Stimulated activated CD4-positive, alpha-beta T cell treated with anti-CD3 and anti-CD28 coated beads, Interleukin-4, amount 100 ng/mL, for 1 hour (primary cell): ENCODE results near the gene CDADC1.
"Not testable (repeated sequence)": the region's sequence is repeated elsewhere in the genome, so short reads cannot be mapped to it uniquely, and the experiment has no call there.

Experiments used
- DNase-seq: peaks from one replicate; pipeline ENCODE4 v3.0.0-alpha.2; 2020

The CDADC1 gene

DNA sequence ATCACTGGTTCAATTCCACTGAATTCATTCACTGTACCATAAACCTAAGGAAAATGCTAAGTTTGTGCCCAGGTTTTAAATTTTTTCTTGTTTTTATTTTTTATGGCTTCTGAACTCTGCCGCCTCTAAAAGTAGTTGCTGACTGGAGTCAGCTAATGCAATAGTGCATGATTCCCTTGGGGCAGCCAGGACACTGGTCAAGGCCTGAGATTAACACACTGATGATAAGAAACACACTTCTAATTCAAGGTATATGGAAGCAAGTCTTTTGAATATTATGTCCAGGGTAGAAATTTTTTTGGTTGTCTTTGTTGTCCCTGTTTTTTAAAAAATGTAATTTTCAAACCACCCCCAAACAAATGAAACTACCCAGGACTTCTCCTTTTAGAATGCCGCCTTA, 72.2 kb downstream of the CDADC1 start:
- no peak for DNase-seq

- no peak for DNase-seq
Measured at GRCh38 chr13:49320975-49321374, 73.2 kb downstream of the CDADC1 start.

- DNase-seq: no peak
Measured at GRCh38 chr13:49322702-49323101, 75.0 kb downstream of the CDADC1 start.

DNA sequence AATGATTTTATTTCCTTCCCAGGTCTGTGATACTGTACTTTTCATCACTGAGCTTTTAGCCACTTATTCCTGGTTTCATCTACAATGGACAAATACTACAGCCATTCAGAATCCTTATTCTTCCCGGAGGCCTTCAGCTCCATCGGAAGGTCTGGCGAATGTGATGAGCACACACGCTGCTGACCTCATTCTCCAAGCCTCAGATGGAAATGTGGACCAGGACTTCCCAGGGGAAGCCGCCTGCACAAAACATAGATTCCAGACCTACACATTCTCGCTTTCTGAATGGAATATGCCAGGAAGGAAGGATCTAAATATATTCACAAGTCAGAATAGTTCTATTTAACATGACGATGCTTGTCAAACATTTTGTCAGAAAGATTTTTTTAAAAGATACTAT, 75.6 kb downstream of the CDADC1 start:
- no peak for DNase-seq

- DNase-seq: no peak
Measured at GRCh38 chr13:49326222-49326917, 78.6 kb downstream of the CDADC1 start.

DNA sequence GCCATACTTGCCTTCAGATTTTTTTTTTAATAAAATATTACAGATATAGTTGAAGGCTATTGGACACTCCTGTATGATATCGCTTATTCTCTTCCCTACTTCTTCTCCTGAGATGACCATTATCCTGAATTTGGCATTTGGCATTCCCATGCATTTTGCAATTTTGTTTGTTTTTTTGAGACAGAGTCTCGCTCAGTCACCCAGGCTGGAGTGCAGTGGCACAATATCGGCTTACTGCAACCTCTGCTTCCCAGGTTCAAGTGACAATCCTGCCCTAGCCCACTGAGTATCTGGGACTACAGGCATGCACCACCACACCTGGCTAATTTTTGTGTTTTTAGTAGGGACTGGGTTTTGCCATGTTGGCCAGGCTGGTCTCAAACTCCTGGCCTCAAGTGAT, 79.4 kb downstream of the CDADC1 start:
- not testable (repeated sequence) for DNase-seq

DNA sequence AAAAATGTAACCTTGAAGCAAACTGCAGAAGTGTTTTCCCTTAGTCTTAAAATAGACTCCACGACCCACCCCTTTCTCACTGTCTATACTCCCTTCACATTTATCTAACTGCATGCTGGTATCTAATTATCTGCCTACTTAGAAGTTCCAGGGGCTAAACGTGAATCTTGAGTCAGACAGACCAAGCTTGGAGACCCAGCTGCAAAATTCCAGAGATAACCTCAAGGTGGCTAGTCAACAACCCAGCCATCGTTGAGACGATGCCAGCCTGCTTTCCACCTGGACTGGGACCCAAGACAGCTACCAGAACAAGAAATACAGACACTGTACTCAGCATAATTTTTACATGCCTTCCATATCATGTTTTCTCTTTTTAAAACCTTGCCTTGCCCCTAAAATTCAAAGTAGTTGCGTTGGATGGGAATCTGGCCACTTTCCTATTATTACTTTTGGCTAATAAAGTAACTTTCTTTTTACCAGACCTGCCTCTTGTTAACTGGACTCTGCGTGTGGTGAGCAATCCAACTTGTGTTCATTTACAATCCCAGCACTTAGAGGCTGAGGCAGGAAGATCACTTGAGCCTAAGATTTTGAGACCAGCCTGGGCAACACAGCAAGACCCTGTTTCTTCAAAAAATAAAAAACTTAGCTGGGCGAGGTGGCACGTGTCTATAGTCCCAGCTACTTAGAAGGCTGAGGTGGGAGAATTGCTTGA, 82.3 kb downstream of the CDADC1 start:
- DNase-seq: no peak

- DNase-seq: no peak
Measured at GRCh38 chr13:49330546-49330864, 82.8 kb downstream of the CDADC1 start.

GRCh38 chr13:49336655-49337054, 88.9 kb downstream of the CDADC1 start:
- DNase-seq: no peak

DNA sequence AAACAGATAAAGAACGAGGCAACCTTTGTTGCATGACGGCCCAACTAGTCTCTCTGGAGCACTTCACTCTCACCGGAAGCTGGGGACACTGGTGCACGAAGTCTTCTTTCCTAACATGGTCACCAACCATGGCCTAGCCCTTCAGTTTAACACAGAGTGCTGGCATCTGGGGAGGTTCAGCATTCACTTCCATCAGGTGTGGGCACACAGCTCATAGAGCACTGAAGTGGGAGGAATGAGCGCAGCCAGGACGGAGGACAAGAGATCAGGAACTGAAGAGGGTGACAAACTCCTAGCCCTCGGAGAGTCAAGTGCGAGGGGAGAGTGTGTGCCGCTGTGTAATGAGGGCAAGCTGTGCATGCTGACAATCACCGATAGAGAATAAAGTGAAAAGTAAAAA, 92.4 kb downstream of the CDADC1 start:
- no peak for DNase-seq

GRCh38 chr13:49341517-49341916, 93.8 kb downstream of the CDADC1 start:
- DNase-seq: no peak

DNA sequence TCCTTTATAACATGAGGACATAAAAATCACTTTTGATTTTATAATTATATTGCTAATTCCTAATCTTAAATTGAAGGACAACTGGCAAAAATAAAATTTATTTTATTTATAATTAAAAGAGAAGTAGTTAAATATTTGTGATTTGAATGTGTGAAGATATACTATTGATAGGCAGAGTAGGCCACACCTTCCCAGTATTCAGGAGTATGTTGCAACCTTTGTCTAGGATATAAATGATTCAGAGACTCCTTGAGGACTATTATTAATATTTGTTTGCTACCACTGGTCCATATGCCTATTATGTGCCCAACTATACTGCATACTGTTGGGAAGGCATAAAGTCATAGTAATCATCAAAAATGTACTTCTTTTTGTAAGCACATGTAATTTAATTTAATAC, 94.2 kb downstream of the CDADC1 start:
- DNase-seq: no peak

DNA sequence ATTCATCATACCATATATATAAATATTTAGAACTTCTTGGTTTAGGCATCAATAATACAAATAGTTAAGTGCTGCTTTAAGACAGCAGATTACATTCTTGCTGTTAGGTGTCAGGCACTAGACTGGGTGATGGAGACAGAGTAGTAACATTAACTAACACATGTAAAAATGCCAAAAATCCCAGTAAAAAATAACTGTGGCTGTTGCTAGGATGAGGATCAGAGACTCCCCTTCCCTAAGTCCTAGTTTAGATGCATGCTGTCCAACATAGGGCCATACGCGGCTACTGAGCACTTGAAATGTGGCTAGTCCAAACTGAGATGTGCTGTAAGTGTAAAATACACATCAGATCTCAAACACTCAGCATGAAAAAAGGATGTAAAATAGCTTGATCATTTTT, 94.7 kb downstream of the CDADC1 start:
- DNase-seq: no peak
